ENCODE data around the gene MAT2A.

Gene MAT2A

GRCh38 chr2:85538507-85539360 is at the start of gene MAT2A:
Gene MAT2A (plus strand): TSS chr2:85539168. CDS start chr2:85539288, 120 bp downstream.
- DNase-seq, result peak; percentile 94

- no peak for DNase-seq
These were observed 47.9 kb upstream of the MAT2A start for GRCh38 chr2:85490861-85491755.

- DNase-seq, result no peak
These were observed 42.5 kb upstream of the MAT2A start for GRCh38 chr2:85496436-85496835.

- no peak for DNase-seq
These were observed 40.9 kb upstream of the MAT2A start for GRCh38 chr2:85497944-85498630.

GRCh38 chr2:85501248-85501647 is 37.7 kb upstream of the MAT2A start:
- DNase-seq, result no peak

- no peak for DNase-seq
These were observed 36.2 kb upstream of the MAT2A start for GRCh38 chr2:85502720-85503119.

GRCh38 chr2:85503168-85503850 is 35.7 kb upstream of the MAT2A start:
- no peak for DNase-seq

GRCh38 chr2:85503851-85504777 is 34.9 kb upstream of the MAT2A start:
- no peak for DNase-seq

- peak; percentile 74 for DNase-seq
These were observed 34.1 kb upstream of the MAT2A start for GRCh38 chr2:85504778-85505261.

GRCh38 chr2:85505551-85506238 is 33.3 kb upstream of the MAT2A start:
- DNase-seq, result no peak

- DNase-seq, result no peak
These were observed 32.2 kb upstream of the MAT2A start for GRCh38 chr2:85506768-85507181.

- no peak for DNase-seq
These were observed 27.8 kb upstream of the MAT2A start for GRCh38 chr2:85511008-85511811.

- DNase-seq, result no peak
These were observed 24.6 kb upstream of the MAT2A start for GRCh38 chr2:85514323-85514722.

- DNase-seq, result no peak
These were observed 22.1 kb upstream of the MAT2A start for GRCh38 chr2:85516653-85517389.

- DNase-seq, result no peak
These were observed 16.8 kb upstream of the MAT2A start for GRCh38 chr2:85522090-85522647.

- DNase-seq, result no peak
These were observed 15.7 kb upstream of the MAT2A start for GRCh38 chr2:85523062-85523902.

- DNase-seq, result no peak
These were observed 15.0 kb upstream of the MAT2A start for GRCh38 chr2:85523903-85524335.
